Muscle layer of colon (tissue), 2 donors: ENCODE data around the gene RARS1.
"Not testable (repeated sequence)": the region's sequence is repeated elsewhere in the genome, so short reads cannot be mapped to it uniquely, and the experiment has no call there.

Experiments used
- H3K27ac ChIP-seq: one replicate; pipeline ENCODE4 v1.7.0; 2013; ENCODE audit warnings: low read depth, mild to moderate bottlenecking, low read length, moderate library complexity
- H3K27me3 ChIP-seq, 2 donors: one replicate each; pipeline ENCODE4 v1.7.0; 2013; ENCODE audit warnings: low read length in 2 of 2, mild to moderate bottlenecking in 2 of 2; ENCODE audit not compliant: insufficient read depth in 2 of 2, control insufficient read depth in 1 of 2
- H3K36me3 ChIP-seq: one replicate; pipeline ENCODE4 v1.7.0; 2013; ENCODE audit warnings: mild to moderate bottlenecking, low read length; ENCODE audit not compliant: insufficient read depth
- H3K4me1 ChIP-seq: one replicate; pipeline ENCODE4 v1.7.0; 2013; ENCODE audit warnings: mild to moderate bottlenecking, low read length; ENCODE audit not compliant: insufficient read depth
- H3K4me3 ChIP-seq, 2 donors: one replicate each; pipeline ENCODE4 v1.7.0; 2013; ENCODE audit warnings: low read length in 2 of 2, low read depth in 1 of 2, mild to moderate bottlenecking in 1 of 2, moderate library complexity in 1 of 2
- H3K9ac ChIP-seq: one replicate; pipeline ENCODE4 v1.7.0; 2013; ENCODE audit warnings: low read length
- H3K9me3 ChIP-seq: one replicate; pipeline ENCODE4 v1.7.0; 2013; ENCODE audit warnings: mild to moderate bottlenecking, low read length
- donor health status: abdominal sarcoma.
- donor health status: Adenocarcinoma of cecum.

The RARS1 gene

GRCh38 chr5:168530621-168531150 lies 44.4 kb downstream of the RARS1 start:
- Histone ChIP-seq H3K4me3 (no peak overlapping the region), H3K36me3 (no peaks in the 10 kb centered on the region), H3K9me3 (no peaks in the 10 kb centered on the region), H3K27me3 (peaks cover 6 to 30% of the 10 kb centered on the region in 2 donors), H3K9ac (no peak overlapping the region), H3K27ac (no peak overlapping the region), H3K4me1 (no peaks in the 10 kb centered on the region)

DNA sequence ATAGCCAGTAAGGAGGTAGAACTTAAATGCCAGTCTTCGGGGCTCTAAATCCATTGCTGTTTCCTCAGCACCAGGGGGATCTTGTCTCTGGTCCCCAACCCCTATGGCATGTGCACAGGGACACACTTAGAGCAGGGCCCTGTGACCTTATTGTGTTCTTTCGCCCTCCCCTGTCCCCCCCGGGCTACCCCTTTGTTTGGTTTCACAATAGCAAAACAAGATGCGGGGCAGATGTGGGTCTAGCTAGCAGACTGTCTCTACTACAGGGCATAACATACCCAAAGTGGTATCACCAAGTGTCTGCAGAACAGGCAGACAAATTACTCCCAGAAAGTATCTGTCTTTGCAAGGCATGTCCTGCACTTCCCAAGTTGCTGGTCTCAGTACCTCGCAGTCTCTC lies 44.9 kb downstream of the RARS1 start:
- H3K9me3 ChIP-seq = no peaks in the 10 kb centered on the region
- H3K4me1 ChIP-seq = no peaks in the 10 kb centered on the region
- H3K27me3 ChIP-seq = peaks cover 6 to 30% of the 10 kb centered on the region in 2 donors
- no peaks in the 10 kb centered on the region for H3K36me3 ChIP-seq
- H3K27ac ChIP-seq = no peak overlapping the region
- H3K9ac ChIP-seq = no peak overlapping the region
- H3K4me3 ChIP-seq = no peak overlapping the region

GRCh38 chr5:168531987-168532864 lies 46.0 kb downstream of the RARS1 start:
- no peak overlapping the region for H3K4me3 ChIP-seq
- no peaks in the 10 kb centered on the region for H3K4me1 ChIP-seq
- H3K9me3 ChIP-seq = no peaks in the 10 kb centered on the region
- H3K27ac ChIP-seq = no peak overlapping the region
- H3K27me3 ChIP-seq = peaks cover 6 to 30% of the 10 kb centered on the region in 2 donors
- H3K9ac ChIP-seq = no peak overlapping the region
- H3K36me3 ChIP-seq = no peaks in the 10 kb centered on the region

- H3K27ac ChIP-seq, H3K4me3 ChIP-seq, H3K9ac ChIP-seq, H3K36me3 ChIP-seq, H3K4me1 ChIP-seq, H3K9me3 ChIP-seq: not testable (repeated sequence)
- H3K27me3 ChIP-seq = peaks cover 6 to 30% of the 10 kb centered on the region in 2 donors
Measured at GRCh38 chr5:168534351-168534750, 48.1 kb downstream of the RARS1 start.

GRCh38 chr5:168537176-168537575 lies 50.9 kb downstream of the RARS1 start:
- Histone ChIP-seq H3K27me3 (peaks cover 0 to 7% of the 10 kb centered on the region in 2 donors), H3K27ac (no peak overlapping the region), H3K36me3 (no peaks in the 10 kb centered on the region), H3K9me3 (no peaks in the 10 kb centered on the region), H3K4me3 (no peak overlapping the region), H3K4me1 (no peaks in the 10 kb centered on the region), H3K9ac (no peak overlapping the region)

GRCh38 chr5:168549554-168549953 lies 63.3 kb downstream of the RARS1 start:
- peaks cover 10% of the 10 kb centered on the region for H3K36me3 ChIP-seq
- H3K9ac ChIP-seq = no peak overlapping the region
- no peak overlapping the region for H3K27ac ChIP-seq
- peaks cover 8% of the 10 kb centered on the region for H3K4me1 ChIP-seq
- no peaks in the 10 kb centered on the region for H3K9me3 ChIP-seq
- no peaks in the 10 kb centered on the region for H3K27me3 ChIP-seq
- H3K4me3 ChIP-seq = no peak overlapping the region

DNA sequence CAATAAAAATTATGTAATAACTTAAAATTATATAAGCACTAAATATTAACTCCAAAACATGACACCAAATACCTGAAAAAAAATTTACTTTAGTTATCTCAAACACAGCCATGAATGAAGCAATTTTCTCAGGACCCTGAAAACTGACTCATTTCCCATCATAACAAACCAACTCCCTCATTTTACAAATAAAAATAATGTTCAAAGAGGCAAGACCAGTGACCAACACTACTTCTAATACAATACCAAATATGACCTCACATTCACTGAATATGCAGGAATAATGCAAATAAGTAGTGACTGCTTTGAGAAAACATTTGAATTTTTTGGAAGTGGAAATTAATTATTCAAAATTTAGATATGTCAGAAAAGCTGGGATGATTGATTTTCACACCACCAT lies 64.4 kb downstream of the RARS1 start:
- no peaks in the 10 kb centered on the region for H3K9me3 ChIP-seq
- no peak overlapping the region for H3K4me3 ChIP-seq
- H3K4me1 ChIP-seq = peaks cover 8% of the 10 kb centered on the region
- H3K27me3 ChIP-seq = no peaks in the 10 kb centered on the region
- H3K9ac ChIP-seq = no peak overlapping the region
- H3K27ac ChIP-seq = no peak overlapping the region
- peaks cover 10% of the 10 kb centered on the region for H3K36me3 ChIP-seq

DNA sequence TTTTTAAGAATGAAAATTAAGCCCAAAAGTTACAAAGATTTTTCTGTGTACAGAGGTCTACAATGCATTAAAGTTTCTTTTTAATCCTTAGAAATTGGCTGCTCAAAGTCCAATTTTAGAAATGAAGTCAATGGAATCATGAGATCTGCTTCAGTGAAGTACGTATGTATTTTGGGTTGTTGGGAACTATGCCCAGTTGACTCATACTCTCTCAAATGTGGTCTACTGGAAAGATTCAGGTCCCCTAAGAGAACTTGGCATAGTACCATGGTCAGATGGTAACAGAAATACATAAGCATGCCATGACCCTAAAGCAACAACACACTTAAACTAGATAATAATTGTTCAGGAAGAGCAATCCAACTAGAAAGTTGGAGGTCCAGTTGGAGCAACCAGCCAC lies 65.9 kb downstream of the RARS1 start:
- no peak overlapping the region for H3K9ac ChIP-seq
- peaks cover 17% of the 10 kb centered on the region for H3K36me3 ChIP-seq
- no peaks in the 10 kb centered on the region for H3K27me3 ChIP-seq
- no peaks in the 10 kb centered on the region for H3K9me3 ChIP-seq
- H3K4me1 ChIP-seq = peaks cover 8% of the 10 kb centered on the region
- no peak overlapping the region for H3K27ac ChIP-seq
- no peak overlapping the region for H3K4me3 ChIP-seq

- Histone ChIP-seq H3K4me1 (peaks cover 8% of the 10 kb centered on the region), H3K27me3 (no peaks in the 10 kb centered on the region), H3K9me3 (no peaks in the 10 kb centered on the region), H3K36me3 (peaks cover 17% of the 10 kb centered on the region), H3K27ac (no peak overlapping the region), H3K9ac (no peak overlapping the region), H3K4me3 (no peak overlapping the region)
Measured at GRCh38 chr5:168553377-168554130, 67.3 kb downstream of the RARS1 start.

GRCh38 chr5:168557389-168557788 lies 71.1 kb downstream of the RARS1 start:
- Histone ChIP-seq H3K9me3 (no peaks in the 10 kb centered on the region), H3K27me3 (no peaks in the 10 kb centered on the region), H3K9ac (no peak overlapping the region), H3K36me3 (peaks cover 22% of the 10 kb centered on the region), H3K4me1 (peaks cover 2% of the 10 kb centered on the region), H3K4me3 (no peak overlapping the region), H3K27ac (no peak overlapping the region)

GRCh38 chr5:168562279-168562678 lies 76.0 kb downstream of the RARS1 start:
- Histone ChIP-seq H3K27me3 (no peaks in the 10 kb centered on the region), H3K9ac (no peak overlapping the region), H3K27ac (no peak overlapping the region), H3K4me3 (no peak overlapping the region), H3K36me3 (peaks cover 24% of the 10 kb centered on the region), H3K9me3 (no peaks in the 10 kb centered on the region), H3K4me1 (no peaks in the 10 kb centered on the region)
